GM12875 (cell line): Measurements from ENCODE around the gene NOC3L.
"Not testable (repeated sequence)": the region's sequence is repeated elsewhere in the genome, so short reads cannot be mapped to it uniquely, and the experiment has no call there.

Source experiments
- H3K4me3 ChIP-seq: one replicate; pipeline ENCODE4 v1.5.1; 2011; ENCODE audit warnings: low read depth, low read length, control low read depth
- CTCF ChIP-seq: IDR thresholded peaks from 2 replicates; pipeline ENCODE4 v1.5.1; 2011; ENCODE audit warnings: low read depth, mild to moderate bottlenecking, control low read depth, inconsistent platforms, low read length, moderate library complexity, borderline replicate concordance; ENCODE audit not compliant: insufficient read depth

Gene NOC3L

GRCh38 chr10:94358480-94358879, 4.3 kb downstream of the NOC3L start:
- TF ChIP-seq CTCF, result no peak
- no peak overlapping the region for H3K4me3 ChIP-seq

GRCh38 chr10:94357193-94357592, 5.5 kb downstream of the NOC3L start:
- TF ChIP-seq CTCF, result no peak
- H3K4me3 ChIP-seq, result no peak overlapping the region

- H3K4me3 ChIP-seq, result no peak overlapping the region
- TF ChIP-seq CTCF, result no peak
Measured at GRCh38 chr10:94355841-94356240, 6.9 kb downstream of the NOC3L start.

GRCh38 chr10:94353336-94353735, 9.4 kb downstream of the NOC3L start:
- TF ChIP-seq CTCF, result no peak
- H3K4me3 ChIP-seq, result no peak overlapping the region

GRCh38 chr10:94351089-94351488, 11.7 kb downstream of the NOC3L start:
- no peak overlapping the region for H3K4me3 ChIP-seq
- no peak for TF ChIP-seq CTCF

GRCh38 chr10:94350500-94350899, 12.2 kb downstream of the NOC3L start:
- not testable (repeated sequence) for H3K4me3 ChIP-seq

GRCh38 chr10:94349327-94349726, 13.4 kb downstream of the NOC3L start:
- no peak for TF ChIP-seq CTCF
- no peak overlapping the region for H3K4me3 ChIP-seq

GRCh38 chr10:94344522-94345122, 18.1 kb downstream of the NOC3L start:
- H3K4me3 ChIP-seq, result no peak overlapping the region

More at GRCh38 chr10:94344522-94345122, 18.1 kb downstream of the NOC3L start:
- no peak for TF ChIP-seq CTCF
